ENCODE measurements around the gene SEC16A.

Gene SEC16A

GRCh38 chr9:136519263-136520052 lies 36.6 kb upstream of the SEC16A start:
- no peak for FAIRE-seq
- DNase-seq (ENCODE audit: low spot score) = no peak

GRCh38 chr9:136518623-136519022 lies 35.8 kb upstream of the SEC16A start:
- DNase-seq (ENCODE audit: low spot score) = no peak
- FAIRE-seq = no peak

- FAIRE-seq = no peak
Observed at GRCh38 chr9:136517950-136518349, 35.1 kb upstream of the SEC16A start.

GRCh38 chr9:136517012-136517743 lies 34.3 kb upstream of the SEC16A start:
- FAIRE-seq (no peak), DNase-seq (ENCODE audit: low spot score) (no peak)

More at GRCh38 chr9:136517950-136518349, 35.1 kb upstream of the SEC16A start:
- DNase-seq (ENCODE audit: low spot score) = no peak

GRCh38 chr9:136516191-136516654 lies 33.4 kb upstream of the SEC16A start:
- no peak for DNase-seq (ENCODE audit: low spot score)
- no peak for FAIRE-seq

DNA sequence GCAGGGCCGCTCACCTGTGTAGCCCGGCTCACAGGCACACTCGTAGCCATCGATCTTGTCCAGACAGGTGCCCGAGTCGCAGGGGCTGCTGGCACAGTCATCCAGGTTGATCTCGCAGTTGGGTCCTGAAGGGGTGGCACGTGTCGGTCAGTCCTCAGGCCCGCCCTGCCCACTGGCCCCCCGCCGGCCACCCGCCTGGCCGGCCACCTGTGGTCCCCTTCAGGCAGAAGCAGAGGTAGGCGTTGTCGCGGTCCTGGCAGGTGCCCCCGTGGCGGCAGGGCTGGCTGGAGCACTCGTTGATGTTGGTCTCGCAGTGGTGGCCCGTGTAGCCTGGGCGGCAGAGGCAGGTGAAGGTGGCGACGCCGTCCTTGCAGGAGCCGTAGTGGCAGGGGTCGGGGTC lies 32.4 kb upstream of the SEC16A start:
- FAIRE-seq = no peak
- no peak for DNase-seq (ENCODE audit: low spot score)

DNA sequence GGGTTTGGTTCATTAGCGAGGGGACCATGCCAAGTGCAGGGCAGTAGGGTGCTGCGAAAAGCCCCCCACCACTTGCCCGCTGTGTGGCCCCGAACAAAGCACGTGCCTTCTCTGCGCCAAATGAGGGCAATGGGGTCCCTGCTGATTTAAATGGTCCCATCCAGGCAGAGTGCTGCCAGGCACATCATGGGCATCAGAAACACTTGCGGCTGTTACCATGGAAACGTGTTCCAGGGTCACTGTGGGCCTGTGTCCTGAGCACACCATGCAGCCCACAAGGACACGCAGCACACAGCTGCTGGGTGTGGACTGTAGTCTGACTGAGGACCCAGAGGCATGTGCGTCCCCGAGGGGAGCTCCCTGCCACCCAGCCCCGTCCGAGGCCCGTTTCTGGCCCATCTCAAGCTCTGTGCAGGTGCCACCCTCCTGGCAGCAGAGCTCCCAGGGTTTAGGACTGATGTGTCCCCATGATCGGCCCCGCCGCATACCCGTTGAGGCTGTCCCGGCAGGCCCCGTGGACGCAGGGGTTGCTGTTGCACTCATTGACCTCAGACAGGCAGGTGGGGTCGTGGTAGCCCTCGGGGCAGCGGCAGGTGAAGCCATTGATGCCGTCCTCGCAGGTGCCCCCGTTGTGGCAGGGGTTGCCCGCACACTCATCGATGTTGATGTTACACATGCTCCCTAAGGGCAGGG lies 31.3 kb upstream of the SEC16A start:
- no peak for FAIRE-seq
- no peak for DNase-seq (ENCODE audit: low spot score)

DNA sequence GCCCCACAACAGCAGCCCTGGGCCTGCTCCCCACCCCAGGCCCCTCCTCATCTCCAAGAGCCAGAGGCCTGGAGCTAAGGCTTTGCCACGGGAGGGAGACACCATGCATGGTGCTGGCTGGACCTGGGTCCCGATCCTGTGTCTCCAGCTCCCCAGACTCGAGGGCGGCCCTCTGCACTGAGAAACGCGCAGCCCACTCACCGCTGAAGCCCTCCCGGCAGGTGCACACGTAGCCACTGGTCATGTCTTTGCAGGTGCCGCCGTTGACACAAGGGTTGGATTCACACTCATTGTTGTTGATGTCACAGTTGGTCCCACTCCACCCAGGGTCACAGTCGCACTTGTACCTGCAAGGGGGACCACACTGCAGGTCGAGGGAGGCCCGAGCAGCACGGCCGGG lies 30.4 kb upstream of the SEC16A start:
- no peak for DNase-seq (ENCODE audit: low spot score)
- no peak for FAIRE-seq

GRCh38 chr9:136512651-136513071 lies 29.8 kb upstream of the SEC16A start:
- no peak for FAIRE-seq
- no peak for DNase-seq (ENCODE audit: low spot score)

DNA sequence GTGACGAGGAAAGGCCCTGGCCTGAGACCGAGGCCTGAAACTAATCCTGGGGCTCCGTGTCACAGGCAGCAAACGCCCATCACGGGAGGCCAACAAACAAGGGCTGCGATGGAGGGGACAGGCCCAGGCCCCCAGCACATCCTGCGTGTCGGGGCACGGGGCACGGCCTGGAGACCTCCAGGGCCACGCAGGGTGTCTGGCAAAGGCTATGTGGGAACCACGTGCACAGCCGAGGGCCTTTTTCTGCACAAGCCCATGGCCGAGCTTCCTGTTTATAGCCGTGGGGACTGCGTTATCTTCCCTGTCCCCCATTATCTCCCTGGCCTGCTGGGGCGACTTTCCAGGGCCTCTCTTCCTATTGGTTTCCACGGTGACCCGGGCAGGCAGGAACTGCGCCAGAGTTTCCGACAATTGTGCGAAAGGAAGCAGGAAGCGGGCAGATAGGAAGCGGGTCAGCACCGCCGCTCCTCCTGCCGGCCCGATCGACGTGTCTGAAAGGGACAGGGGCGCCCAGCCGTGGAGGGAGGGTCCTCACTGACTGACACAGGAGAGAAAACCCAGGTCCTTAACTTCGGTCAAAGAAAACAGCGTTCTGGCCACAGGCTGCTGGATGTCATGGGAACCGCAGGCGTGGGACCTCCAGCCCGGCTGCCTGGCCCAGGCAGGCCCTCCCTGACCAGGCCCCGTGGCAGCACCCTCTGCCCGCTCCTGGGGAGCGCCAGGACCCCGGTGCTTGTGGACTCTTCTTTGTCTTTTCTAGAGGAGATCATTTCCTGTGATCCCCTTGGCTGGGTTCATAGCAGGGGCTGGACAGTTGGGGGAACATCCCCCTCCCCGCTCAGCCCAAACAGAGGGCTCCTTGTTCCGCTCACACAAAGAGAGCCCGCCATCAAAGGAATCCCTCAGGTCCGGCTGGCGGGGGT lies 29.1 kb upstream of the SEC16A start:
- FAIRE-seq (no peak), DNase-seq (ENCODE audit: low spot score) (no peak)

DNA sequence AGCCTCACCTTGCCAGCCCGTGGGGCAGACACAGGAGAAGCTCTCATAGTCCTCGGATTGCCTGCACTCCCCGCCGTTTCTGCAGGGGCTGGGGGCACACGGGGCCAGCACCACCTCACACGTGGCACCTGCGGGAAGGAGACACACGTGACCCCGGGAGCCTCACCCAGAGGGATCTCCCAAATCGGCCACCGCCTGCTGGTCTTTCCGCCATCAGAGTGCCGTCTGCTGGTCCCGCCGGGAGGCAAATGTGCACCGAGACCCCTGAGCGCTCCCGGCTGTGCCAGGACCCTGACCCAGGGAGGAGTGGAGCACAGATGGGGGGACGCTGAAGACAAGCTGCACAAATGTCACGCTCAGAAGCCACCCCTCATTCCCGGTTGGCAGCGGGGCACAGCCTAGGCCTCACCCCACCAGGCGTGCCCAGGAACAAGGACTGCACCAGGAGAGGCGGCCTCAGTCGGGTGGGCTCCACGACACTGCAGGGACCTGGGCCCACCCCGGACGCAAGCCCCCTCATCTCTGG lies 28.4 kb upstream of the SEC16A start:
- DNase-seq (ENCODE audit: low spot score) (no peak), FAIRE-seq (no peak)

DNA sequence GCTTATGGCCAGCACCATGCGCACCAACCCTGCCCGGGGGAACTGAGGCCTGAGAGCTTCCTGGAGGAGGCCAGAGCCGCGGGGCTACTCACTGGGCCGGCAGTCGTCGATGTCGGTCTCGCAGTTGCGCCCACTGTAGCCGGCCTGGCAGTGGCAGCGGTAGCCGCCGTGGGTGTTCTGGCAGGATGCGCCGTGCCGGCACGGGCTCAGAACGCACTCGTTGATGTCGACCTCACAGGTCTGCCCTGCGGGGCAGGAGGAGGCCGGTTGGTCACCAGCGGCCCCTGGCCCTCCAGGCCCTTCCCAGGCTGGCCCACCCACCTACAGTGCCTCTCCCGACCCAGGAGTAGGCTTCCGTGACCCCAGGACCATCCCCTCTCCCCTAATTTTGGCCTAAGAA lies 27.7 kb upstream of the SEC16A start:
- DNase-seq (ENCODE audit: low spot score) (no peak), FAIRE-seq (no peak)

DNA sequence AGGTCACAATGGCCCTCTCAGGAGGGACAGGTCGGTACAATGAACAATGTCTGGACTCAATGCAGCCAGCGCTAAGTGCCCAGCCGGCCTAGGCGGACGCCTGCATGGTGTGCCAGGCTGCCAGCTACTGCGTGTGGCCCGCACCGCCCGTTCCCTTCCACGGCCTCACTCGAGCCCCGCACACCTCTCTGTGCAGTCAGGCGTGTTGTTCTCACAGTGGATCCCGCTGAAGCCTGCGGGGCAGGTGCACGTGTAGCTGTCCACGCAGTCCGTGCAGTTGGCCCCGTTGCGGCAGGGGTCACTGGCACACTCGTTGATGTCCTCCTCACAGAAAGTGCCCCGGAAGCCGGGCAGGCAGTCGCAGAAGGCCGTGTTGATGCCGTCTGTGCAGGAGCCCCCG lies 26.7 kb upstream of the SEC16A start:
- FAIRE-seq = no peak
- no peak for DNase-seq (ENCODE audit: low spot score)

- FAIRE-seq = no peak
- DNase-seq (ENCODE audit: low spot score) = no peak
Observed at GRCh38 chr9:136508729-136509500, 26.1 kb upstream of the SEC16A start.

DNA sequence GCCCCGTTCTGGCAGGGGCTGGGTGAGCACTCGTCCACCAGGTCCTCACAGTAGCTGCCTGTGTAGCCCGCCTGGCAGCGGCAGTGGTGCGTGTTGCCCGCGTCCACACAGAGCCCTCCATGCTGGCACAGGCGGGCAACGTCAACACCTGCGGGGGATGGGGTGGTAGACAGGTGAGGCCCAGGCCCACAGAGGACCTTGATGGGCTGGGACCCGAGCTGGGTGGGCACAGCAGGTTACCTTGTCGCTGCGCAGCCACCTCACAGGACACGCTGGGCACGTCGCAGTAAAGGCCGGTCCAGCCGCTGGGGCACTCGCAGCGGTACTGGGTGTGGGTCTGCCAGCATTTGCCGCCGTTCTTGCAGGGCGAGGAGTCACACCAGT lies 25.1 kb upstream of the SEC16A start:
- no peak for DNase-seq (ENCODE audit: low spot score)
- FAIRE-seq = no peak

- FAIRE-seq (no peak), DNase-seq (ENCODE audit: low spot score) (no peak)
Observed at GRCh38 chr9:136507221-136507991, 24.6 kb upstream of the SEC16A start.

- FAIRE-seq = no peak
Observed at GRCh38 chr9:136506425-136506824, 23.6 kb upstream of the SEC16A start.

DNA sequence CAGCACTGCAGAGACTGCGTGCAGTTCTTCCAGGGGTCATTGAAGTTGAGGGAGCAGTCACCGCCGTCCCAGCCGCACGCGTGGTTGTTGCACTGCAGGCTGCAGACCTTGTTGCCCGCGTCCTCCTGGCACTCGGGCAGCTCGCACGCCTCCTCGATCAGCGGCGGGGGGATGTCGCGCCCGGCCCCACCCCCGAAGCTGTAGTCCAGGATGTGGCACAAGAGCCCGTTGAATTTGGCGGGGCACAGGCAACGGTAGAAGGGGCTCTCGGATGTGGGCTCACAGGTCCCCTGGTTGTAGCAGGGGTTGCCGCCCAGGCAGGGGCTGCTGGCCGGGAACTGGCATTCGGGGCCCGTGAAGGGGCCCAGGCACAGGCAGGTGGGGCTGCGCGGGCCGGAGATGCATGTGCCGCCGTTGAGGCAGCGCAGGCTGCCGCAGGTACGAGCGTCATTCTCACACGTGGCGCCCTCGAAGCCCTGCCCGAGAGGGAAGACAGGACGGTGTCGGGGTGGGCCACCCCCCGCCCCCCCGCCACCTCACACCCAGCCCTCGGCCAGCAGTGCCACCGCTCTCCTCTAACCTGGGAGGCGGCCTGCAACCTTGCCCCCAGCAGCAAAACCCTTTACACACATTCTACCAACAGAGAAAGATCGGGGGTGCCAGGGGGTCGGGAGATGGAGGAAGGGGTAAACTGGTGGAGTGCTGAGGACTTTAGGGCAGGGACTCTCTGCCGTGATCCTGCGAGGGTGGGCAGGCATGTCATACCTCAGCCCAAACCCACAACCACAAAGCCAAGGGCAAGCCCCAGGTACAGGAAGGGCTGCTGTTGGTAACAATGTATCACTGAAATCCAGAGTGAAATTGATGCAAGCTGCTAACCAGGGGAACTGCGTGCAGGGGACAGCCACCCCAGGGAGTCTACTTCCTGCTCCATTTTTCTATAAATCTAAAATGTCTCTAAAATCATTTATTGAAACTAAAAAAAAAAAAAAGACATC lies 22.9 kb upstream of the SEC16A start:
- no peak for FAIRE-seq

More at GRCh38 chr9:136506425-136506824, 23.6 kb upstream of the SEC16A start:
- no peak for DNase-seq (ENCODE audit: low spot score)

More for the DNA sequence above, 22.9 kb upstream of the SEC16A start:
- no peak for DNase-seq (ENCODE audit: low spot score)

Measured in RCC 7860 (cell line).